Thymus (tissue), 11 donors: ENCODE measurements around the gene CACNB1. TPM values are rescaled to one million over a fixed set of nuclear protein-coding genes. Genes with fewer than 3 reads are reported as not detected.

ENCODE experiments used
- DNase-seq, 9 donors: peaks; one replicate each; pipeline ENCODE4 v3.0.0-alpha.2; 2013; ENCODE audit warnings: low spot score in 9 of 9, low read depth in 6 of 9, missing footprints in 1 of 9
- H3K27ac ChIP-seq, 2 donors: one replicate each; pipeline ENCODE4 v1.5.1; 2013; ENCODE audit warnings: control low read depth in 1 of 2, low read depth in 1 of 2, low read length in 1 of 2, mild to moderate bottlenecking in 1 of 2, moderate library complexity in 1 of 2
- H3K27me3 ChIP-seq, 2 donors: one replicate each; pipeline ENCODE4 v1.5.1; 2013; ENCODE audit warnings: low read length in 1 of 2; ENCODE audit not compliant: control insufficient read depth in 2 of 2, insufficient read depth in 1 of 2
- H3K36me3 ChIP-seq, 2 donors: one replicate each; pipeline ENCODE4 v1.5.1; 2013; ENCODE audit warnings: low read length in 1 of 2, mild to moderate bottlenecking in 1 of 2, moderate library complexity in 1 of 2; ENCODE audit not compliant: control insufficient read depth in 2 of 2, insufficient read depth in 2 of 2
- H3K4me1 ChIP-seq, 2 donors: one replicate each; pipeline ENCODE4 v1.5.1; 2013; ENCODE audit warnings: low read length in 2 of 2; ENCODE audit not compliant: control insufficient read depth in 2 of 2, insufficient read depth in 2 of 2
- H3K4me3 ChIP-seq, 2 donors: one replicate each; pipeline ENCODE4 v1.5.1; 2013; ENCODE audit warnings: low read length in 2 of 2, control low read depth in 1 of 2, mild to moderate bottlenecking in 1 of 2
- H3K9me3 ChIP-seq, 2 donors: one replicate each; pipeline ENCODE4 v1.5.1; 2013; ENCODE audit warnings: low read length in 1 of 2, mild to moderate bottlenecking in 1 of 2; ENCODE audit not compliant: control insufficient read depth in 2 of 2, insufficient read depth in 1 of 2
- WGBS: extraction: QIAGEN DNeasy Blood & Tissue Kit; methylation state at CpG from one replicate; pipeline ENCODE4 v1.1.7; 2013; 5-methylcytosine and 5-hydroxymethylcytosine counted together
- polyA plus RNA-seq: library from polyadenylated mRNA; stranded (reverse); fragments of 200-250 nt; gene quantifications from one replicate; pipeline ENCODE4 v1.2.3, GENCODE V29; 2013
- total RNA-seq: library from RNA; stranded (reverse); fragments of 120-200 nt; gene quantifications from one replicate; pipeline ENCODE4 v1.2.4, GENCODE V29; 2013
- donor health status: healthy.

The CACNB1 gene
- total and polyA plus RNA-seq, 2 donors: 2.9 to 11.7 TPM

- H3K4me1 ChIP-seq: peaks cover 12% of the 10 kb centered on the region in 2 donors
- no peaks in the 10 kb centered on the region for H3K9me3 ChIP-seq
- DNase-seq: no peak
- H3K27me3 ChIP-seq: peaks cover 0 to 9% of the 10 kb centered on the region in 2 donors
- no peak overlapping the region for H3K4me3 ChIP-seq
- peak overlapping the region in 1 of 2 donors; percentile 82 for H3K27ac ChIP-seq
- no peaks in the 10 kb centered on the region for H3K36me3 ChIP-seq
- WGBS: 30% methylated on average over 15 of the region's 15 CpGs
Observed at GRCh38 chr17:39238311-39238972, 41.0 kb upstream of the CACNB1 start.

GRCh38 chr17:39237586-39237985 lies 40.1 kb upstream of the CACNB1 start:
- no peak overlapping the region for H3K4me3 ChIP-seq
- peaks cover 0 to 11% of the 10 kb centered on the region in 2 donors for H3K27me3 ChIP-seq
- no peak overlapping the region for H3K27ac ChIP-seq
- H3K9me3 ChIP-seq: no peaks in the 10 kb centered on the region
- DNase-seq: no peak
- peaks cover 12% of the 10 kb centered on the region in 2 donors for H3K4me1 ChIP-seq
- no peaks in the 10 kb centered on the region for H3K36me3 ChIP-seq
- WGBS: 95% methylated on average over 7 of the region's 7 CpGs

DNA sequence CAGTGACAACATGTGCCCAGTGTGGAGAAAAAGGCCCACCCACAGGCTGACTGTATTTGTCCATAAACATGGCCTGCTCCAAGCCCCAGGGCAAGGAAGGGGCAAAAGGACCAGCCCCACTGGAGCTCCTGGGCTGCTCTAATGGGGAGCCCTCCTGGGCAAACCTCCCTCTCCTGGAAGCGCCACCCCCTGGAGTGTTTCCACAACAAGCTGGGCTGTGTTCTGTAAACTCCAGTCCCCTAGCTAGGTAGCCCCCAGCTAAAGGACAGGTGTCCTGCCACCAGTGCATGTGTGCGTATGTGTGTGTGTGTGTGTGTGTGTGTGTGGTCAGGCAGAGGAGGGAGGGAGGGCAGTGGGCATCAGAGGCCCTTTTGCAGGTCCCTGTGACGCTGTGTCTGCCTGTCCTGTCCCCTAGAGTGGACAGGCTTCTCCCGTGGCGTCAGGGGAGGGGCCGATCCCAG lies 39.5 kb upstream of the CACNB1 start:
- no peak overlapping the region for H3K27ac ChIP-seq

DNA sequence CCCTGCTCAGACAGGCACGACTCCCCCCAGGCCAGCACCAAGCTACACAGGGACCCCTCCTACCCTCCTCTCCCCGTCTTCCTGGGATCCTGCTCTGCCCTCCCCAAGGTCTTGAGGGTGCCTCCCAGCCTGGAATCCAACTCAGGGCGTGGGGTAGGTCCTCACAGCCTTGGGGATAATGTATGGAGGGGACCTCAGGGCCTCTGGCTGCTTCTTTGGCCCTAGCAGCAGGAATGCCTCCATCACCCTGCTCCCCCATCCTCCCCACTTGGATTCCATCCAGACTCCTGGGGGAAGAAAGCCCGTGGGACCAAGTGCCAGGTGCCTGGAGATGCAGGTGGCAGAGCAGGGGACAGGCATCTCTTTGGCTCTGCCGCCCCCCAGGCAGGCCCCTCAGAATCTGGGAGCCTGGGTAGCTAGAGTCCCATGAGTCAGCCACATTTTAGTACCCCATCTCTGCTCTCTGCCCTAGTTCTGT lies 39.0 kb upstream of the CACNB1 start:
- H3K36me3 ChIP-seq: no peaks in the 10 kb centered on the region
- H3K27me3 ChIP-seq: peaks cover 0 to 21% of the 10 kb centered on the region in 2 donors
- H3K4me1 ChIP-seq: peaks cover 12 to 23% of the 10 kb centered on the region in 2 donors
- H3K27ac ChIP-seq: no peak overlapping the region
- peaks cover 0 to 4% of the 10 kb centered on the region in 2 donors for H3K9me3 ChIP-seq
- no peak overlapping the region for H3K4me3 ChIP-seq
- no peak for DNase-seq
- 91% methylated on average over 5 of the region's 5 CpGs for WGBS

More for the DNA sequence above, 39.5 kb upstream of the CACNB1 start:
- Histone ChIP-seq H3K4me1 (peaks cover 12 to 18% of the 10 kb centered on the region in 2 donors), H3K36me3 (no peaks in the 10 kb centered on the region), H3K27me3 (peaks cover 0 to 15% of the 10 kb centered on the region in 2 donors), H3K4me3 (no peak overlapping the region), H3K9me3 (peaks cover 0 to 4% of the 10 kb centered on the region in 2 donors)
- 91% methylated on average over 6 of the region's 6 CpGs for WGBS
- no peak for DNase-seq

DNA sequence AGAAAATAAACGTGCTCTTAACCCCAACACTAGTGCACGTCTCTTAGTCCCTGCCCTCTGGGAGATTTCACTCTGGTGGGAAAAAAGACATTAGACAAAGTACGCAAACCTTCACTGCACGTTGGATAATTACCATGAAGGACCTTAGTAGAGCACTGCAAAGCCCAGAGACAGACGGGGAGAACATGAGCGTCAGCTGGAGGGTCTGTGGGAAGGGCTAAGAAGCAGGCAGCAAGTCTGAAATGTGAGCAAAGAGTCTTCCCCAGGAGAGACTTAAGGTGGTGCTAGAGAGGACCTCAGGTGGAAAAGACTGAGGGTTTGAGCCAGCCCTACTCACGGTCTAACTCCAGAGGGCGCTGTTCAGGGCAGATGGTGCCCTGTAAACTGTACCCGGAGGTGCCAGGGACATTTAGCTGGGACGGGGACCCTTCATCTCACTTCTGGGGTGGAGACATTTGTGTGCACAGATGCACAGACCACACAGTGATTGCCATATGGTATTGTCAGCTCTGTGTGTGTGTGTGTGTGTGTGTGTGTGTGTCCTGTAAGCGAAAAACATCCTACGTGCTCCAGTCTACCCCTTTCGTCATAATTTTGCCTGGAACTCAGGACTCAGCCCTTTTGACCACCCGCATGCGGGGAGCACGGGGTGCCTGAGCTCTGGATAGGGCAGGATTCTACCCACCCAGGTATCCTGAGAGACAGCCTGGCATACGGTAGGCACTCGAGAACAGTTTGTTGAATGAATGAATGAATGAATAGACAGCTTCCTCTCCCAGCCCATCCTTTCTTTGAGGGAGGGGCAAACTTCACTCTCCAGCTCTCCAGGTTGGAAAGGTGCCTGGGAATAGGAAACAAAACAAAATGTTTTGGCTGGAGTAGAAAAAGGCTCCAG lies 38.3 kb upstream of the CACNB1 start:
- H3K27ac ChIP-seq: no peak overlapping the region
- peak; percentile 40 to 81 (median 55) for DNase-seq
- peaks cover 0 to 4% of the 10 kb centered on the region in 2 donors for H3K9me3 ChIP-seq
- H3K36me3 ChIP-seq: no peaks in the 10 kb centered on the region
- H3K27me3 ChIP-seq: peaks cover 0 to 28% of the 10 kb centered on the region in 2 donors
- H3K4me1 ChIP-seq: peaks cover 12 to 24% of the 10 kb centered on the region in 2 donors
- no peak overlapping the region for H3K4me3 ChIP-seq
- 48% methylated on average over 18 of the region's 18 CpGs for WGBS

DNA sequence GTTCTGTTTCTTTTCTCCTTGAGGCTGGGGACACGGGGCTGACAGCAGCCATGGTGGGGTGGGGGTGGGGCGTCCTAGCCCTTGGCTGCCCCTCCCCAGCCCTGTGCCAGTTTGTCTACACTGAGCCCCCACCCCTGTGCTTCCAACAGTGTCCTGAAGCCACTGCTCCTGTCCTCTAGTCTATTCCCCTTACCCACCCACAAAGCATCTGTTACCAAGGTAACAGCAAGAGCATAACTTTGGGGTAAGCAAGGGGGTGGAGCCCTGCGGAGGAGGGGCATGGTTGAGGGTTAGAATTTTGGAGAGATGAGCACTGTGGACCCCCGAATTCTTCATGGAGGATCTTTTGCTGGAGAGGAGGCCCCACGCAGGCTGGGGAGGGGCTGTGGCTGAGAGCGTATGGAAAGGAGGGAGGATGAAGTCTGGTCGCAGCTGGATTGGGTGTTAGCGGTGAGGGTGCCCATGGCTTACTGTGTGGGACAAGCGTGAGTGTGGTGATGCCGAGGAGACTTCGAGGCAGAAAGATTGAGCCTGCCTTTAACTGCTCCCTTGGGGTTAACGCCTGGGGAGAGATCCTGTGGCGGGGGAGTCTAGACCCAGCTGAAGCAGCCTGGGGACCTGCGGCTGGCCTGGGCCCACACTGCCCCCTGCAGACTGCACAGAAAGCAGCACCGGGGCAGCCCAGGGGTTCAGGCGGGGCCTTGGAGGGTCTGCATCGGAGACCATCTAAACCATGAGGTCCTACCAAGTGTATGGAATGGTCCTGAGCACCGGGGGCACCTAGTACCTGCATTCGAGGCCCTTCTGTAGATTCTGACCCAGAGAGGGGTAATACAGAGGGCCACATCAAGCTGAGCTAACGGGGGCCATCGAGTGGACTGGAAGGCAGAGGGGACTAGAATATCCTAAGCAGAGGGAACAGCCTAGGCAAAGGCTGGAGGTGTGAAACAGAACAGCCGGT lies 34.4 kb upstream of the CACNB1 start:
- H3K27ac ChIP-seq: no peak overlapping the region
- H3K4me3 ChIP-seq: no peak overlapping the region
- peak in 4 of 9 donors; percentile 39 to 66 (median 54) for DNase-seq
- H3K36me3 ChIP-seq: no peaks in the 10 kb centered on the region
- peaks cover 2 to 17% of the 10 kb centered on the region in 2 donors for H3K4me1 ChIP-seq
- WGBS: 21% methylated on average over 22 of the region's 22 CpGs
- peaks cover 7 to 49% of the 10 kb centered on the region in 2 donors for H3K27me3 ChIP-seq
- H3K9me3 ChIP-seq: peaks cover 0 to 7% of the 10 kb centered on the region in 2 donors

GRCh38 chr17:39231091-39231561 lies 33.7 kb upstream of the CACNB1 start:
- H3K36me3 ChIP-seq: no peaks in the 10 kb centered on the region
- peaks cover 2 to 20% of the 10 kb centered on the region in 2 donors for H3K4me1 ChIP-seq
- peaks cover 0 to 7% of the 10 kb centered on the region in 2 donors for H3K9me3 ChIP-seq
- peaks cover 14 to 57% of the 10 kb centered on the region in 2 donors for H3K27me3 ChIP-seq
- no peak overlapping the region for H3K4me3 ChIP-seq
- no peak for DNase-seq
- WGBS: 91% methylated on average over 10 of the region's 10 CpGs
- H3K27ac ChIP-seq: no peak overlapping the region

- H3K36me3 ChIP-seq: no peaks in the 10 kb centered on the region
- peaks cover 3 to 22% of the 10 kb centered on the region in 2 donors for H3K4me1 ChIP-seq
- no peak overlapping the region for H3K27ac ChIP-seq
- H3K27me3 ChIP-seq: peaks cover 22 to 64% of the 10 kb centered on the region in 2 donors
- peaks cover 0 to 7% of the 10 kb centered on the region in 2 donors for H3K9me3 ChIP-seq
- no peak for DNase-seq
- H3K4me3 ChIP-seq: no peak overlapping the region
- 47% methylated on average over 1 of the region's 1 CpG for WGBS
Observed at GRCh38 chr17:39230361-39230760, 32.9 kb upstream of the CACNB1 start.
